ENCODE results near the gene FAM170B.

FAM170B gene

DNA sequence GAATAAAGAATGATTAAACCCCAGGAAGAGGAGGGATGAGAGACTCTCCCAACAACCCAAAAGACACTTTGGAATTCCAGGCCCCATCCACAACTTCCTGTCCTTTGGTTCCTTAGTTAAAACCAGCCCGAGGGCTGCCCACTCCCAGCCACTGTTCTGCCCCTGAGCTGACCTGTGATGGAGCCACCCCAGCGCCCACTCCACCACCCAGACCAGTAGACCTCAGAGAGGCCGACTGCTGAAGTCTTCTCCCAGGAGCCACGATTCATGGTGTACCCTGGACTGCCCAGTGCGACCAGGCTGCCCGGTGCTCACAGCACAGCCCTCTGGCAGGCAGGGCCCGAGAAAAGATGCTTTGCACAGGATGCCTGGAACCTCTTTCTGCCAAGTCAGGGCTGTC, 25.2 kb downstream of the FAM170B start:
- no CpG with 5 or more reads among the region's 7 CpGs for WGBS (ENCODE audit: extremely low coverage, insufficient coverage, insufficient read length)

DNA sequence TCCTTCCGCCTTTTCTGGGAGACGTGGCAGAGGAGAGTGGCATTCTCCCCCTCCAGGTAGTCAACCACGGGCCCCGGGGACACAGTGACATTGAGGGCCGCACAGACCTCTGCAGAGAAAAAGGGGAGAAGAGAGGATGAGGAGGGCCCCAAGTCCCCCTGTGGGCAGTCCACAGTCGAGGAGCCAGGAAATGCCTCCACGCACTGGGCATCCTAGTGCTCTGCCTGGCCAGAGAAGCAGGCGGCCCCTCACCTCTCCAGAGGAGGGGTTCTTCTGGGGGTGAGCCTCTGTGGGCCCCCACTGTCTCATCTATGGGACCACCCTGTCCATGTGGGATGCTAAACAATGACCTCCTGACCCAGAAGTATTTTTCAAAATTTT, 25.9 kb downstream of the FAM170B start:
- WGBS (ENCODE audit: extremely low coverage, insufficient coverage, insufficient read length): no CpG with 5 or more reads among the region's 8 CpGs
- Histone ChIP-seq H3K23ac (ENCODE audit: low read length) (no peak overlapping the region), H4K91ac (ENCODE audit: low read depth, low read length) (no peak overlapping the region), H2BK12ac (ENCODE audit: low read length) (no peak overlapping the region), H3K79me2 (ENCODE audit: control insufficient read depth, insufficient read depth, low read length, poor library complexity) (no peaks in the 10 kb centered on the region), H3K4ac (ENCODE audit: low read depth, low read length) (no peak overlapping the region), H4K8ac (ENCODE audit: low read depth, low read length) (no peak overlapping the region), H3K14ac (ENCODE audit: low read length) (no peak overlapping the region), H2AFZ (ENCODE audit: insufficient read depth, low read length, poor library complexity) (no peak overlapping the region), H3K9me3 (ENCODE audit: insufficient read depth, low read depth, low read length) (peaks cover 2% of the 10 kb centered on the region), H3K27me3 (ENCODE audit: insufficient read depth, low read length) (no peaks in the 10 kb centered on the region), H2AK5ac (ENCODE audit: low read length) (no peak overlapping the region), H3K4me2 (ENCODE audit: low read length) (no peak overlapping the region), H3K36me3 (ENCODE audit: control insufficient read depth in 1 of 2, insufficient read depth in 2 of 2, low read length in 2 of 2) (no peaks in the 10 kb centered on the region), H3K79me1 (ENCODE audit: low read length) (no peaks in the 10 kb centered on the region), H2BK120ac (ENCODE audit: insufficient read depth, low read length, poor library complexity) (no peak overlapping the region), H4K12ac (ENCODE audit: low read depth, low read length) (no peak overlapping the region), H3K4me1 (ENCODE audit: control insufficient read depth in 1 of 2, insufficient read depth in 2 of 2, low read length in 2 of 2) (no peaks in the 10 kb centered on the region), H3K18ac (ENCODE audit: low read length) (no peak overlapping the region), H3K9ac (ENCODE audit: low read length) (no peak overlapping the region), H2BK5ac (ENCODE audit: low read depth, low read length, poor library complexity) (no peak overlapping the region), H3K27ac (ENCODE audit: low read depth, low read length) (no peak overlapping the region), H3K4me3 (ENCODE audit: low read depth, low read length) (no peak overlapping the region)
- no peak for DNase-seq

More for the DNA sequence above, 25.2 kb downstream of the FAM170B start:
- no peaks in the 10 kb centered on the region for H3K4me1 ChIP-seq (ENCODE audit: control insufficient read depth in 1 of 2, insufficient read depth in 2 of 2, low read length in 2 of 2)
- no peak overlapping the region for H3K14ac ChIP-seq (ENCODE audit: low read length)
- H3K9me3 ChIP-seq (ENCODE audit: insufficient read depth, low read depth, low read length): peaks cover 2% of the 10 kb centered on the region
- no peak overlapping the region for H4K91ac ChIP-seq (ENCODE audit: low read depth, low read length)
- H3K4me2 ChIP-seq (ENCODE audit: low read length): no peak overlapping the region
- no peak for DNase-seq
- H3K79me1 ChIP-seq (ENCODE audit: low read length): no peaks in the 10 kb centered on the region
- no peaks in the 10 kb centered on the region for H3K27me3 ChIP-seq (ENCODE audit: insufficient read depth, low read length)
- H3K9ac ChIP-seq (ENCODE audit: low read length): no peak overlapping the region
- no peaks in the 10 kb centered on the region for H3K79me2 ChIP-seq (ENCODE audit: control insufficient read depth, insufficient read depth, low read length, poor library complexity)
- H4K12ac ChIP-seq (ENCODE audit: low read depth, low read length): no peak overlapping the region
- no peak overlapping the region for H2AFZ ChIP-seq (ENCODE audit: insufficient read depth, low read length, poor library complexity)
- H2BK120ac ChIP-seq (ENCODE audit: insufficient read depth, low read length, poor library complexity): no peak overlapping the region
- H2BK5ac ChIP-seq (ENCODE audit: low read depth, low read length, poor library complexity): no peak overlapping the region
- no peak overlapping the region for H3K4ac ChIP-seq (ENCODE audit: low read depth, low read length)
- no peak overlapping the region for H3K18ac ChIP-seq (ENCODE audit: low read length)
- H3K36me3 ChIP-seq (ENCODE audit: control insufficient read depth in 1 of 2, insufficient read depth in 2 of 2, low read length in 2 of 2): no peaks in the 10 kb centered on the region
- H4K8ac ChIP-seq (ENCODE audit: low read depth, low read length): no peak overlapping the region
- H2AK5ac ChIP-seq (ENCODE audit: low read length): no peak overlapping the region
- no peak overlapping the region for H3K23ac ChIP-seq (ENCODE audit: low read length)
- H2BK12ac ChIP-seq (ENCODE audit: low read length): no peak overlapping the region
- no peak overlapping the region for H3K4me3 ChIP-seq (ENCODE audit: low read depth, low read length)
- H3K27ac ChIP-seq (ENCODE audit: low read depth, low read length): no peak overlapping the region

GRCh38 chr10:49107111-49107886, 26.5 kb downstream of the FAM170B start:
- WGBS (ENCODE audit: extremely low coverage, insufficient coverage, insufficient read length): no CpG with 5 or more reads among the region's 17 CpGs
- H4K8ac ChIP-seq (ENCODE audit: low read depth, low read length): no peak overlapping the region

GRCh38 chr10:49106451-49106850, 27.4 kb downstream of the FAM170B start:
- DNase-seq: no peak
- Histone ChIP-seq H3K27ac (ENCODE audit: low read depth, low read length) (no peak overlapping the region), H3K18ac (ENCODE audit: low read length) (no peak overlapping the region)

More at GRCh38 chr10:49107111-49107886, 26.5 kb downstream of the FAM170B start:
- H4K91ac ChIP-seq (ENCODE audit: low read depth, low read length): no peak overlapping the region
- no peak overlapping the region for H2BK5ac ChIP-seq (ENCODE audit: low read depth, low read length, poor library complexity)
- no peak overlapping the region for H2BK12ac ChIP-seq (ENCODE audit: low read length)
- no peak overlapping the region for H3K9ac ChIP-seq (ENCODE audit: low read length)
- H3K27ac ChIP-seq (ENCODE audit: low read depth, low read length): no peak overlapping the region
- no peaks in the 10 kb centered on the region for H3K79me2 ChIP-seq (ENCODE audit: control insufficient read depth, insufficient read depth, low read length, poor library complexity)
- H2AK5ac ChIP-seq (ENCODE audit: low read length): no peak overlapping the region
- no peaks in the 10 kb centered on the region for H3K27me3 ChIP-seq (ENCODE audit: insufficient read depth, low read length)
- H3K4me2 ChIP-seq (ENCODE audit: low read length): no peak overlapping the region
- no peak overlapping the region for H3K4ac ChIP-seq (ENCODE audit: low read depth, low read length)
- H3K23ac ChIP-seq (ENCODE audit: low read length): no peak overlapping the region
- no peak overlapping the region for H2AFZ ChIP-seq (ENCODE audit: insufficient read depth, low read length, poor library complexity)
- DNase-seq: no peak
- no peak overlapping the region for H4K12ac ChIP-seq (ENCODE audit: low read depth, low read length)
- H3K36me3 ChIP-seq (ENCODE audit: control insufficient read depth in 1 of 2, insufficient read depth in 2 of 2, low read length in 2 of 2): no peaks in the 10 kb centered on the region
- no peaks in the 10 kb centered on the region for H3K79me1 ChIP-seq (ENCODE audit: low read length)
- H3K14ac ChIP-seq (ENCODE audit: low read length): no peak overlapping the region
- no peaks in the 10 kb centered on the region for H3K4me1 ChIP-seq (ENCODE audit: control insufficient read depth in 1 of 2, insufficient read depth in 2 of 2, low read length in 2 of 2)
- H2BK120ac ChIP-seq (ENCODE audit: insufficient read depth, low read length, poor library complexity): no peak overlapping the region
- peaks cover 2% of the 10 kb centered on the region for H3K9me3 ChIP-seq (ENCODE audit: insufficient read depth, low read depth, low read length)
- H3K4me3 ChIP-seq (ENCODE audit: low read depth, low read length): no peak overlapping the region
- H3K18ac ChIP-seq (ENCODE audit: low read length): no peak overlapping the region

More at GRCh38 chr10:49106451-49106850, 27.4 kb downstream of the FAM170B start:
- Histone ChIP-seq H4K12ac (ENCODE audit: low read depth, low read length) (no peak overlapping the region), H3K9me3 (ENCODE audit: insufficient read depth, low read depth, low read length) (peaks cover 2% of the 10 kb centered on the region), H3K79me1 (ENCODE audit: low read length) (no peaks in the 10 kb centered on the region), H2AFZ (ENCODE audit: insufficient read depth, low read length, poor library complexity) (peak overlapping the region; percentile 17), H3K4me3 (ENCODE audit: low read depth, low read length) (no peak overlapping the region), H3K14ac (ENCODE audit: low read length) (no peak overlapping the region), H3K4me2 (ENCODE audit: low read length) (no peak overlapping the region), H4K91ac (ENCODE audit: low read depth, low read length) (no peak overlapping the region), H3K79me2 (ENCODE audit: control insufficient read depth, insufficient read depth, low read length, poor library complexity) (no peaks in the 10 kb centered on the region), H2BK12ac (ENCODE audit: low read length) (no peak overlapping the region), H3K9ac (ENCODE audit: low read length) (no peak overlapping the region), H3K4me1 (ENCODE audit: control insufficient read depth in 1 of 2, insufficient read depth in 2 of 2, low read length in 2 of 2) (no peaks in the 10 kb centered on the region), H2BK5ac (ENCODE audit: low read depth, low read length, poor library complexity) (no peak overlapping the region), H4K8ac (ENCODE audit: low read depth, low read length) (no peak overlapping the region), H3K4ac (ENCODE audit: low read depth, low read length) (no peak overlapping the region), H2BK120ac (ENCODE audit: insufficient read depth, low read length, poor library complexity) (no peak overlapping the region), H3K27me3 (ENCODE audit: insufficient read depth, low read length) (no peaks in the 10 kb centered on the region), H3K23ac (ENCODE audit: low read length) (no peak overlapping the region), H3K36me3 (ENCODE audit: control insufficient read depth in 1 of 2, insufficient read depth in 2 of 2, low read length in 2 of 2) (no peaks in the 10 kb centered on the region), H2AK5ac (ENCODE audit: low read length) (no peak overlapping the region)
- no CpG with 5 or more reads among the region's 7 CpGs for WGBS (ENCODE audit: extremely low coverage, insufficient coverage, insufficient read length)
